ENCODE measurements around the gene ALKBH5.
"Not testable (repeated sequence)": the region's sequence is repeated elsewhere in the genome, so short reads cannot be mapped to it uniquely, and the experiment has no call there.

ALKBH5 gene

GRCh38 chr17:18186627-18186982, 3.0 kb downstream of the ALKBH5 start:
- no peak for DNase-seq

DNA sequence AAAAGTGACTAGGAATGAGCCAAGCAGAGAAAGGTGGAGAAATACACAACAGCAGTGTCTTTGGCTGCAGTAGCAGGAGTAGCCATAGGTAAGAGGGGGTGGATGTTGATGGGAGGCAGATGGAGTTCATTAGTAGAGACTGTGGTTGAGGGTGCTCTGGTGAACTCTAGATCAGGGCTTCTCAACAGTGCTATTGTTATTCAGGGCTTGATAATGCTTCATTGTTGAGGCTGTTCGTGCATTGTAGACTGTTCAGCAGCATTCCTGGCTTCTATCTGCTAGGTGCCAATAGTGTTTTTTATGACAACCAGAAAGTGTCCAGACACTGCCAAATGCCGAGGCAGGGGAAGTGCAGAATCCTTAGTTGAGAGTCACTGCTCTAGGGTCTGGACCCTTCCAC, 3.6 kb downstream of the ALKBH5 start:
- no peak for DNase-seq

DNA sequence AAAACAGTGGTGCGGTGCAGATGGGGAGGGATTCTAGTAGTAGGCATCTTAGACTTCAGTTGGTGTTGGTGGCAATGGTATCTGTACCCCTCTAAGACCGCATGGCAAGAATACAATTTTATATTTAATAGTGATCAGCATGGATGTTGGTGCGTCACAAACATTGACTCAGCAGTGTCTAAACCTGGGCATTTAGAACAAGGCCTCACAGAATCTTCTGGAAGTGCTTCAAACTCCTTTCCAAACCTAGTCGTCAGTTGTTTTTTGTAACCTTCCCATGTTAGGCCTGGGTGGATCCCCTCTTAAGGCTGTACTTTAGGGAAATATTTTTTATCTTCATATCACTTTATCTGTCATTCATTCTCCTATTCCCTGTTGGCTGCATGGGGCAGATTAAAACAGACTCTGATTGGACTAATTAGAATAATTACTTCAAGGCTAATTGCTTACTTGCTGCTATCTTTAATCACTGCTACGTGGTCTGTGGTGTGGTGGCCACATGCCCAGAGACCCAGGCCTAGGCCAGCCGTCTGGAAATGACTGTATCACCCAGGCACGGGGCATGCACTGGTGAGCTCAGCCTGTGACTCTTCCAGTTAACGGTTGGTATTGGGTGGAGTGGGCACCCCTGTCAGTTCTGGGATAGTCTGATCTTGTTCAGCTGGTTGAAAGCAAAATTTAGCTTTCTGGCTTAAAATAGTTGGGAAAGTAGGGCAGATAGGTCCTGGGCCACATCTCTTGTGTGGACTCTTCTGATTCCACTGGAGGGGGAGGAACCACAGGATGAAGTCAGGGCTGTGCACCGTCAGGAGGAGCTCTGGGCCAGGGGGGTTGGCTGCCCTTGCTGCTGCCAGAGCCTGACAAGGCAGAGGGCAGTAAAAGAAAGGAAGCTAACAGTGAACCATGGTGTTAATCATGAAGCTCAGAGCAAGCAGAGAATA, 4.5 kb downstream of the ALKBH5 start:
- no peak for DNase-seq

DNA sequence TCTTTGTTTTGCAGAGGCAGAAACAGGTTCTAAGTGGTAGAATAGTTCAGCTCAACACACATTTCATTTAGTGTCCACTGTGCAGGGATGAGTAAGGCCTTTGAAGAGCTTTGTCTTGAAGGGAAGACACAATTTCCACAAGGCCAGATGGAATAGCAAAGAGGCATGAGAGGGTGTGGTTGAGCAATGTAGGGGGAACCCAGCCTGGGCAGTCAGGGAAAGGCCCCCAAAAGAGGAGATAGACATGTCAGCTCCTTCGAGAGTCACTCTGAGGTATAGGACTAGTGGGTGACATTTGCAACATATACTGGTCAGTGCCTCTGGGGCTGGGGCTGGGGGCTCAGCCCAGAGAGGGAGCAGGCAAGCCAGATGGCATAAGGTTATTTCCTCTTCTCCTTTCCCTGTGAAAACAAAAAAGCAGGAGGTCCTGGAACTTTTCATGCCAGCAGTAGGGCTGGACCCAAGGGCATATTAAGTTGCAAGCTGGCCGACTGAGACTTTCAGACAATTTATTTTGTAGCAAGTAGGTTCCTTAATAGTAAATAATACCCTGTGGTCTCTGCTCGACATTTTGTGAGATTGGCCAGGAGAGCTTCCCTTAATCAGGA, 7.1 kb downstream of the ALKBH5 start:
- DNase-seq, result no peak

DNA sequence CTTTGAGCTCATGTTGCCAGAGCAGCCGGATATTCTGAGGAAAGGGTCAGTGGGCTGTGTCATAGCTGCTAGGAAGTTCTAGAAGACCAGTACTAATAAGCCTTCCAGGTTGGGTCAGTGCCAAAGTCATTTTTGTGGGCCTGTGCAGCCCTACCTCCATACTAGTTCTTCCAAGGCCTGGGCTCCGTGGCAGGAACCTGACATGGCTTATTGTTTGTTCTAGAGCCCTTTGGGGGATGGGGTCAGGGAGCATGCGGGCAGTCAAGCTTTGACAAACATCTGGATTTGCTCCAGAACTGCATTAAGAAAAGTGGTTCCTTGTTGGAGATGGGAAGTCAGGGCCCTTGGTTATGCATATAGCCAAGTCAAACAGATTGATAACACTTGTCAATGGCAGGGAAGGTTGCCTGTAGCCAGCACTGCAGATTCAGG, 7.6 kb downstream of the ALKBH5 start:
- no peak for DNase-seq

GRCh38 chr17:18191967-18192366, 8.3 kb downstream of the ALKBH5 start:
- no peak for DNase-seq

- no peak for DNase-seq
Measured at GRCh38 chr17:18194394-18194793, 10.8 kb downstream of the ALKBH5 start.

- DNase-seq, result no peak
Measured at GRCh38 chr17:18194804-18195203, 11.2 kb downstream of the ALKBH5 start.

- no peak for DNase-seq
Measured at GRCh38 chr17:18195246-18195645, 11.6 kb downstream of the ALKBH5 start.

GRCh38 chr17:18197535-18198194, 14.0 kb downstream of the ALKBH5 start:
- no peak for DNase-seq

DNA sequence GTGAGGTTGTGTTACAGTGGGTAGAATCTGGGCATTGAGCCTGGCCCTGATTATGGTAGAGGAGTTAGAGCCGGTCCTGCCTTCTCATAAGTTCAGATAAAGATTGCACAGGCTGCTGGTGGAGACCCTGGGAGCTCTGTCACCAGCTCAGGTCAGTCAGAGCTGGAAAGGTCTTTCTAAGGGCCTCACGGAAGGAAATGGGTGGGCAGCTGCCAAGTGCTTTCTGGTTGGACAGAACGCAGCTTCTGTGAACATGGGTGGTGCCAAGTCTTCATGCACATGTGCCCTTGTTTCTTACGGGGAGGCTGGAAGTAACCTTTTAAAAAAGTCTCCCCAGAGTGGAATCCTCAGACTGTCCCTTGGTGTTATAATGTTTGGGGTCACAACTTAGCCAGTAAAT, 14.9 kb downstream of the ALKBH5 start:
- no peak for DNase-seq

DNA sequence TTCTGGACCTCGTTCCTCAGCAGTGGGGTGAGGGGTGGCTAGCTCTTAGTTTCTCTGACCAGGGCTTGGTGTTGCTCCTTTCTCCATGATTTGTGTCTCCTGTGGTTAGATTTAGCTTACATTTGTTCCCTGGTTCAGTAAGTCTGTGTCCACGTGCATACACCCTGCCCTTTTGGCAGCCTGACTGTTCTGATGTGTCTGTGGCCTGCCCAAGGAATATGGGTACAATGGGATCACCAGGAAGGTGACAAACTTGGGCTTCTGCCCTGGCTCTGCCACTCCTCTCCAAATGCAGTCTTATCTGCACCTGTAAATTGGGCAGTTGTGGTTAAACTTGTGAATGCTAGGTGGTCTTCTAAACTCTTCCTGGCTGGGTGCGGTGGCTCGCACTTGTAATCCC, 17.5 kb downstream of the ALKBH5 start:
- no peak for DNase-seq

DNA sequence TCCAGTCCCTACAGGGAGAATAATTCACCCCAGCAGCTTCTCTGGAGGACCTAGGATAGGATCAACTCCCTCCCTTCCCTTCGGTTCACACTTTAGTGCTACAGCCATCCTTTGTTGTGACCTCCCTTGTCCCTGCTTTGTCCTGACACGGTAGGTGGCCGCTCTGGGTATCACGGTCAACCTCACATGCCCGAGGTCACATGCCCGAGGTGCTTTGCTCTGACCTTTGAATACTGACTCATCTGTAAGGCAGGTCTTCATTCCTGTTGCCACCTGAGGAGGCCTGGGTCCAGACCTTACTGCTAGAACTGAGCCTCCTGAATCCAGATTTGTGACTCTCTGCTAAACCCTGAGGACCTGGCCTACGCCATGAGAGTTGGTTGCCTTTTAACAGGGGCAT, 19.7 kb downstream of the ALKBH5 start:
- no peak for DNase-seq

DNA sequence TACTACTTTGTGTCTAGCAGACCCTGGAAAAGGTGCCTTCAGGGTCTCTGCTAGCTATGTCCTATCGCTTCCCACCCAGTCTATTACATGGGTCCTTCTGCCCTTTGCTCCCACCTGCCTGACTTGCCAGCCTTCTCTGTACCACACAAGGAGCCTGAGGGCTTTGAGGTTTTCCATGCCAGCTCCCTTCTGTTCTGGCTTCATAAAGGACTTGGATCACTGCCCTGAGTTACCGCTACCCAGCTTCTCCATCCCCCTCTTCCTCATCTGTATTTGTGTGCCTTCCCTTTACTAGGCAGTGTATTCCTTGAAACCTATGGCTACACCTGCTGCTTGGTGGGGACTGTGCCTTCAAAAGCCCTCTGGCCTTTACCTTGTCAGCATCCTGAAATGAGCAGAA, 22.2 kb downstream of the ALKBH5 start:
- no peak for DNase-seq

DNA sequence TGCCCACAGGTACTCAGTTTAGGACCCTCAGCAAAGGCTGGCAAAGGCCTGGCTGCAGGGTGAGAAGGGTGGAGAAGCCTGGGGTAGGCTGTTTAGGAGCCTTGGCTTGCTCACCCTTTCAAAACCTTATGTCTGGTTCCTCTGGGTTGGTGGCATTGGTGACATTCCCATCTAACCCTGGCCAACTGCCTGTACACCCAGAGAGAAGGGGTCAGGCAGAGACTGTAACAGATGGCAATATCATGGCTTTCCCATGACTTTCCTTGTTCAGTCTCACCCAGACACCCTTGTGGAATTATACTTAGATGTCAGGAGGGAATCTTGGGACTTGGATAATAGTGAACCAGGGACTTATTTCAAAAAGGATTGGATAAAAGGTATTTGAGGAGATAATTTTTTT, 23.3 kb downstream of the ALKBH5 start:
- DNase-seq, result no peak

GRCh38 chr17:18208092-18208491, 24.5 kb downstream of the ALKBH5 start:
- no peak for DNase-seq

GRCh38 chr17:18213666-18214270, 30.1 kb downstream of the ALKBH5 start:
- DNase-seq, result no peak

DNA sequence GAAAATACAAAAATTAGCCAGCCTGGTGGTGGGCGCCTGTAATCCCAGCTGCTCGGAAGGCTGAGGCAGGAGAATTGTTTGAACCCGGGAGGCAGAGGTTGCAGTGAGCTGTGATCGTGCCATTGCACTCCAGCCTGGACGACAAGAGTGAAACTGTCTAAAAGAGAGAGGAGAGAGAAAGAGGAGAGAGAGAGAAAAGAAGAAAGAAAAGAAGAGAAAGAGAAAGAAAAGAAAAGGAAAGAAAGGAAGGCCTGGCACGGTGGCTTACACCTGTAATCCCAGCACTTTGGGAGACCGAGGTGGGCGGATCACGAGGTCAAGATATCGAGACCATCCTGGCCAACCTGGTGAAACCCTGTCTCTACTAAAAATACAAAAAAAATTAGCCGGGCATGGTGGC, 33.3 kb downstream of the ALKBH5 start:
- not testable (repeated sequence) for DNase-seq

GRCh38 chr17:18217412-18218015, 33.9 kb downstream of the ALKBH5 start:
- peak; percentile 2 to 8 for DNase-seq

GRCh38 chr17:18218756-18219415, 35.3 kb downstream of the ALKBH5 start:
- DNase-seq, result no peak

GRCh38 chr17:18224053-18224386, 40.4 kb downstream of the ALKBH5 start:
- DNase-seq, result no peak

DNA sequence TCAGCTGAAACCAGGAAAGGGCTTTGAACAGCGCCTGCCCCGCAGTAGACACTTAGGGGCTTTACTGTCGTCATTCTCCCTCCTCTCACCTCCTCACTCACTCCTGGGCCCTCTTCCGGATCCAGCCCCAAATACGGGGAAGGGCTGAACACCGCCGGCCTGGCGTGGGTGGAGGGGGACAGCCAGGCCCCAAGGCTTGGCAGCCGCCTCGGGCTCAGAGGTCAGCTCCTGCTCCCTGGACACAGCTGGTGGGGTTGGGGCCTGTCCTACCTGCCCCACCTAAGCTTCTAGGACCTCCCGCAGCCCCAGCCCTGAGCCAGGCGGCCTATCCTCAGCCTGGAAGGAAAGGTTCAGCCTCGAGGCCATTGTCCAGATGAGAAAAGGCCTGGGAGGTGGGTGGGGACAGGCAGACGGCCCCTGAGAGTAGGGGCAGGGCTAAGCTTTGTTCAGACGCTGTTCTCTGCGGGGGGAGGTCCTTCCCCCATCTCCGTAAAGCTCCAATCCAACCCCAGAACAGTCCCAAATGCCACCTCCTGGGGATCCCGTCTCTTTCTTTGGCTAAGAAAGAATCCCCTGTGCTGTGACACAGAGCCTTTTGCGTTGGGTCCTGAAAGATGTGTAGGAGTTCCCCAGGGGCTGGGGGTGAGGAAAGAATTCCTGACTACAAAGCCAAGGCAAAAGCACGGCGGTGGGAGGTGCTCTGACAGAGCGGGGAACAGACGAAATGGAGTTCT, 40.9 kb downstream of the ALKBH5 start:
- no peak for DNase-seq

Data from Kasumi-1 (cell line).